Lung (tissue), 12 donors: ENCODE measurements around the gene MYO18A. TPM values are rescaled to one million over a fixed set of nuclear protein-coding genes. Genes with fewer than 3 reads are reported as not detected.

Experiments used
- ATAC-seq: fragments of 200-7000 bp; cut with Tn5 transposase; one replicate; pipeline ENCODE4 v1.9.1; 2020; ENCODE audit warnings: moderate number of reproducible peaks; ENCODE audit not compliant: insufficient read depth, low FRiP score
- DNase-seq, 3 donors: peaks; one replicate each; pipeline ENCODE4 v3.0.0-alpha.2; 2013 to 2017
- H3K27ac ChIP-seq, 2 donors: one replicate each; pipeline ENCODE4 v1.5.1; 2013; ENCODE audit warnings: mild to moderate bottlenecking in 2 of 2, moderate library complexity in 2 of 2, control low read depth in 1 of 2, inconsistent platforms in 1 of 2, low read depth in 1 of 2, low read length in 1 of 2
- H3K27me3 ChIP-seq, 3 donors: one replicate each; pipeline ENCODE4 v1.5.1; 2013; ENCODE audit warnings: low read length in 2 of 3; ENCODE audit not compliant: control insufficient read depth in 3 of 3, insufficient read depth in 3 of 3
- H3K36me3 ChIP-seq, 4 donors: one replicate each; pipeline ENCODE4 v1.5.1; 2013; ENCODE audit warnings: low read length in 4 of 4, mild to moderate bottlenecking in 1 of 4, moderate library complexity in 1 of 4; ENCODE audit not compliant: control insufficient read depth in 4 of 4, insufficient read depth in 4 of 4
- H3K4me1 ChIP-seq, 5 donors: one replicate each; pipeline ENCODE4 v1.5.1; 2013; ENCODE audit warnings: low read length in 5 of 5, mild to moderate bottlenecking in 2 of 5, moderate library complexity in 1 of 5; ENCODE audit not compliant: control insufficient read depth in 5 of 5, insufficient read depth in 5 of 5
- H3K4me3 ChIP-seq: one replicate; pipeline ENCODE4 v1.5.1; 2013; ENCODE audit warnings: mild to moderate bottlenecking, control low read depth, moderate library complexity
- H3K9ac ChIP-seq, 2 donors: one replicate each; pipeline ENCODE4 v1.5.1; 2013; ENCODE audit warnings: low read length in 2 of 2, control low read depth in 1 of 2; ENCODE audit not compliant: insufficient read depth in 1 of 2
- H3K9me3 ChIP-seq, 4 donors: one replicate each; pipeline ENCODE4 v1.5.1; 2013; ENCODE audit warnings: low read length in 3 of 4, mild to moderate bottlenecking in 1 of 4, moderate library complexity in 1 of 4; ENCODE audit not compliant: control insufficient read depth in 4 of 4, insufficient read depth in 3 of 4
- WGBS, 2 donors: extraction: QIAGEN DNeasy Blood & Tissue Kit; methylation state at CpG; one replicate each; pipeline ENCODE4 v1.1.7; 2013; 5-methylcytosine and 5-hydroxymethylcytosine counted together
- polyA plus RNA-seq, 2 donors: library from polyadenylated mRNA; stranded (reverse); fragments of 200-250 nt; gene quantifications; one replicate each; pipeline ENCODE4 v1.2.1, GENCODE V29; 2013
- total RNA-seq, 2 donors: library from RNA; depleted of rRNA in 1 of 2; stranded (reverse); fragments of >200 nt in 1 of 2; gene quantifications; one replicate each; pipeline ENCODE4 v1.2.1, GENCODE V29; 2014 to 2021
- TF ChIP-seq, protein P1 (sequence below): IDR thresholded peaks from 2 replicates; pipeline ENCODE4 v1.5.1; 2012; ENCODE audit warnings: mild to moderate bottlenecking; ENCODE audit errors: control extremely low read depth, extremely low read depth
- donor health status: control.
- donor health status: control.
- donor health status: Bipolar disorder and iron deficiency.
- donor health status: healthy.
- donor health status: DM: yes; HTN: yes; CAD: no.

Gene MYO18A
- total and polyA plus RNA-seq, 4 donors, result 19.0 to 65.2 (median 49.3) TPM

DNA sequence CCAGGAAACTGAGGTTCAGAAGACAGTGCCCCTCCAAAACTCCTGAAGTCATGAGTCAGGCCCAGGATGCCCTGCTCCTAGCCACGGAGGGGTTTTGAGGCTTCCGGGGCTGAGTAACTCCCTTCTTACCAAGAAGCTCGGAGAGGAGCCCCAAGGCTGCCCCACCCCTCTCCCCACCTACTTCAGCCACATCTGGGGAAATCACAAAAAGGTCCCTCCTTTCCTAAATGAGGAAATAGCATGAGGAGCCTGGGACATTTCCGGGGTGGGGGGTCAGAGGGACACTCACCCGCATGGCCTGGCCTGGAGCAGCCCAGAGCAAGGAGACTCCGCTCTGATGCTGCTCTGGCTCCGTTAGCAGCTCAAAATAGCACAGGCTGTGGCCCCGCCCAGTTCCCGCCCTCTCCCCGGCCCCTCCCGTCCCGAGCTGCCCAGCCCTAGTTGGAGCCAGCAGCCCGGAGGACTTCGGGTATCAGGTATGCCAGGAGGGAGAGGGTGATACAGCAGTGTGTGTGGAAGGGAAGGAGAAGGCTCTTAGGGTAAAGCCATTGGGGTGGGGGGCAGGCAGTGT, 40.1 kb downstream of the MYO18A start:
- ATAC-seq (peak; percentile 80), DNase-seq (peak; percentile 82 to 86 (median 82))
- Histone ChIP-seq H3K4me1 (peaks cover 6 to 33% (median 27%) of the 10 kb centered on the region in 5 donors), H3K9me3 (peaks cover 0 to 2% (median 0%) of the 10 kb centered on the region in 4 donors), H3K9ac (peak overlapping the region; percentile 12 to 75), H3K27ac (peak overlapping the region; percentile 88 to 92), H3K27me3 (no peaks in the 10 kb centered on the region), H3K4me3 (peak overlapping the region; percentile 17), H3K36me3 (peaks cover 0 to 2% (median 0%) of the 10 kb centered on the region in 4 donors)
- TF ChIP-seq, protein P1, sequence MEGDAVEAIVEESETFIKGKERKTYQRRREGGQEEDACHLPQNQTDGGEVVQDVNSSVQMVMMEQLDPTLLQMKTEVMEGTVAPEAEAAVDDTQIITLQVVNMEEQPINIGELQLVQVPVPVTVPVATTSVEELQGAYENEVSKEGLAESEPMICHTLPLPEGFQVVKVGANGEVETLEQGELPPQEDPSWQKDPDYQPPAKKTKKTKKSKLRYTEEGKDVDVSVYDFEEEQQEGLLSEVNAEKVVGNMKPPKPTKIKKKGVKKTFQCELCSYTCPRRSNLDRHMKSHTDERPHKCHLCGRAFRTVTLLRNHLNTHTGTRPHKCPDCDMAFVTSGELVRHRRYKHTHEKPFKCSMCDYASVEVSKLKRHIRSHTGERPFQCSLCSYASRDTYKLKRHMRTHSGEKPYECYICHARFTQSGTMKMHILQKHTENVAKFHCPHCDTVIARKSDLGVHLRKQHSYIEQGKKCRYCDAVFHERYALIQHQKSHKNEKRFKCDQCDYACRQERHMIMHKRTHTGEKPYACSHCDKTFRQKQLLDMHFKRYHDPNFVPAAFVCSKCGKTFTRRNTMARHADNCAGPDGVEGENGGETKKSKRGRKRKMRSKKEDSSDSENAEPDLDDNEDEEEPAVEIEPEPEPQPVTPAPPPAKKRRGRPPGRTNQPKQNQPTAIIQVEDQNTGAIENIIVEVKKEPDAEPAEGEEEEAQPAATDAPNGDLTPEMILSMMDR, result no peak
- 1% methylated on average over 14 of the region's 14 CpGs for WGBS, 2 donors

DNA sequence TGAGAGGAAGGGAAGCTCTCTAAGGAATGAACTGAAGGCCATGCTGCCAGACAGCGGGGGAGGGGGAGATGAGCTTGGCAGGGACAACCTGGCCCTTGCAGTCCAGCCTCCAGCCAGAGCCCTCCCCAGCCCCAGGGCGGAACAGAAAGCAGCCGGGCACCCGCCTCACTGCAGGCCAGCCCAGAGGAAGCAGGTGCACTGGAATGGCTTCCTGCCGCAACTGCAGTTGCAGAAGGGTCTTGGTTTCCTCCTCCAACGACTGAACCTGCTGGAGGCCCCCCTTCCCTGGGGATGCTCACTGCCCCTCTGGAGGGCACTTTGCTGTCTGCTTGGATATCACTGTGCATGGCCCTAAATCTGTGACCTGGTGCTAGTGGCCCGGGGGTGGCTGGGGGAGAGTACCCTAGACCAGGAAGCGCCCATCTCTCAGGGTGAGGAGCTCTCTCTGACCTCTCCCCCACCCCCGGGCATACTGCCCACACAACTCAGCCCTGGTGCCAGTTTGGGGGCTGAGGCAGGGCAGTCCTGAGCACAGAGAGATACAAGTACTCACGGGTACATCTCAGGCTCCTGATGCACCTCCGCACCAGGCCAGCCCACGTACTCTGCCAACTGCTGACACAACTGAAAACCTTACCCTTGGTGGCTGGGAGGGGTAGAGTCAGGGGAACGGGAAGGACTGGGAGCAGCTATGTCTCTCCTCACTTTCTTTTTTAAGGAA, 41.1 kb downstream of the MYO18A start:
- no peak overlapping the region for H3K4me3 ChIP-seq
- peak overlapping the region; percentile 88 to 92 for H3K27ac ChIP-seq
- H3K4me1 ChIP-seq, result peaks cover 6 to 33% (median 24%) of the 10 kb centered on the region in 5 donors
- H3K9me3 ChIP-seq, result peaks cover 0 to 2% (median 0%) of the 10 kb centered on the region in 4 donors
- H3K27me3 ChIP-seq, result no peaks in the 10 kb centered on the region
- no peak for ATAC-seq
- TF ChIP-seq, protein P1, result no peak
- H3K36me3 ChIP-seq, result peaks cover 0 to 2% (median 0%) of the 10 kb centered on the region in 4 donors
- 15 to 31% methylated on average over 13 of the region's 13 CpGs for WGBS, 2 donors
- DNase-seq, result peak in 1 of 3 donors; percentile 51
- H3K9ac ChIP-seq, result no peak overlapping the region

DNA sequence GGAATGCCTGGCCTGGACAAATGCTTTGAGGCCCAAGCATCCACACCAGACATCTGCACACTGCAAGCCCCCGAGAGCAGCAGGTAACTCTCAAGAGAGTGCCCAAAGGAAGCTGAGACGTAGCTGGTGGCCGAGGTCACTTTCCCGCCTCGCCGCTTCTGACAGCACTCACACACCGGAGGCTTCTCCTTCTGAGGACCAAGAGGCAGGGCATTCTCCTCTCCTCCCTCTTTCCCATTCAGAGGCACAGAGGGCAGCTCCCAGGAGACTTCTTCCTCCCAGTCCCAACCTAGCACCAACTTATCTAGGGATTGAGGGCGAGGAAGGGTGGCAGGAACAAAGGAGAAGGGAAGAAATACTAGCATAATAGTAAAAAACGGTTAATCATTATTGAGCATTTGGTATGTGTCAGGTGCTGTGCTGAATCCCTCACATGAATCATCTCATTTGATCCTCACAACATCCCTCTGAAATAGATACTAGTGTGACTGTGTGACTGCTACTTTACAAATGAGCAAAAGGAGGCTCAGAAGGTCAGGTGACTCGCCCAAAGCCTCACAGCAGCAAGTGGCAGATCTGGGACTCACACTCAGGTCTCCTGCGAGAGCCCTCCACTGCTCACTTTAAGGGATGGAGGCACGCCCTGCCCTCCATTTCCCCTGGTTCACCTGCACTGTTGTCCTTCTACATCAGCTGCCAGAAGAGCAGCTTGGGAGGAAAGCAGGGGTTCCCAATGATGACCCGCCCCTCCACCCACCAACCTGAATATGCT, 41.8 kb downstream of the MYO18A start:
- no peak for DNase-seq
- ATAC-seq, result no peak
- WGBS, 2 donors, result 33 to 66% methylated on average over 13 of the region's 13 CpGs
- Histone ChIP-seq H3K36me3 (peaks cover 0 to 2% (median 0%) of the 10 kb centered on the region in 4 donors), H3K9ac (no peak overlapping the region), H3K9me3 (peaks cover 0 to 2% (median 0%) of the 10 kb centered on the region in 4 donors), H3K27me3 (no peaks in the 10 kb centered on the region), H3K27ac (peak overlapping the region; percentile 88 to 92), H3K4me3 (no peak overlapping the region), H3K4me1 (peaks cover 6 to 33% (median 18%) of the 10 kb centered on the region in 5 donors)
- TF ChIP-seq, protein P1, result no peak
